GM21528 (cell line): ENCODE results near the gene DDX39A.
A peak's percentile ranks its signal among the peaks of the same experiment; 100 is the strongest.
"Not testable (repeated sequence)": the region's sequence is repeated elsewhere in the genome, so short reads cannot be mapped to it uniquely, and the experiment has no call there.

Source experiments
- ATAC-seq: cut with Tn5 transposase; IDR thresholded peaks from one replicate; pipeline ENCODE4 v1.9.1; 2021; ENCODE audit warnings: mild to moderate bottlenecking, moderate library complexity; ENCODE audit not compliant: unreplicated experiment, low FRiP score

DDX39A gene

DNA sequence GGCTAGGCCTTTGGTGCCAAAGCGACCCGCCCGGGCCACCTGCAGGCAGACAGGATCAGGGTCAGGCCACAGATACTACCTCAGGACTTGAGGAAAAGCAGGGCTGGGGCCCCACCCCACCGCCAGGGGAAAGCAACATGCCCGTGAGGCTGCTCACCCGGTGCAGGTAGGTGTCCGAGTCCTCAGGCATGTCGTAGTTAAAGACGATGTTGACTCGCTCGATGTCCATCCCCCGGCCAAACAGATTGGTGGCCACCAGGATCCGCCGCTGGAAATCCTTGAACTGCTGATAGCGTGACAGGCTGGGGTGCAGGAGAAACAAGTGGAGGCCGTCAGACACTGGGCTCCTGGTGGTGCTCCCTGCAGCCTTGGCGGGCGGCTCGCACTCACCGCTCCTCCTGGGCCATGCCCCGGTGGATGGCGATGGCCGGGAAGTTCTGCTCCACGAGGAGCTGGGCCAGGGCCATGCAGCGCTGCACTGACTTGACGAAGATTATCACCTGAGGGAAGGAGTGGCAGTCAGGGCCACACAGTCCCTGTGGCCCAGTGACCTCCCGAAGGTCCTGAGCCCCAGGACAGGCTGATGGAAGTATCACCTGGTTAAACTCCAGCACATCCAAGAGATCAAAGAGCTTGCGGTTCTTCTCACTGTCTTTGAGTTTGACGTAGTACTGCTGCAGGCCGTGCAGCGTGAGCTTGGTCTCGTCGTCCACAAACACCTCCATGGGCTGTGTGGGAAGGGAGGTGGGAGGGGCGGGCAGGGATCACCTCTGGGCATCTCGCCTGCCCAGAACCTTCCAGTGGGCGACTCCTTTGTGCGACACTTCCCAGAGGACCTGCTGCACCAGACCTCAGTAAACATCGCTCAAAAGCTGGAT lies 9.8 kb downstream of the DDX39A start:
- ATAC-seq: no peak

GRCh38 chr19:14408491-14409145 lies 10.5 kb downstream of the DDX39A start:
- no peak for ATAC-seq

DNA sequence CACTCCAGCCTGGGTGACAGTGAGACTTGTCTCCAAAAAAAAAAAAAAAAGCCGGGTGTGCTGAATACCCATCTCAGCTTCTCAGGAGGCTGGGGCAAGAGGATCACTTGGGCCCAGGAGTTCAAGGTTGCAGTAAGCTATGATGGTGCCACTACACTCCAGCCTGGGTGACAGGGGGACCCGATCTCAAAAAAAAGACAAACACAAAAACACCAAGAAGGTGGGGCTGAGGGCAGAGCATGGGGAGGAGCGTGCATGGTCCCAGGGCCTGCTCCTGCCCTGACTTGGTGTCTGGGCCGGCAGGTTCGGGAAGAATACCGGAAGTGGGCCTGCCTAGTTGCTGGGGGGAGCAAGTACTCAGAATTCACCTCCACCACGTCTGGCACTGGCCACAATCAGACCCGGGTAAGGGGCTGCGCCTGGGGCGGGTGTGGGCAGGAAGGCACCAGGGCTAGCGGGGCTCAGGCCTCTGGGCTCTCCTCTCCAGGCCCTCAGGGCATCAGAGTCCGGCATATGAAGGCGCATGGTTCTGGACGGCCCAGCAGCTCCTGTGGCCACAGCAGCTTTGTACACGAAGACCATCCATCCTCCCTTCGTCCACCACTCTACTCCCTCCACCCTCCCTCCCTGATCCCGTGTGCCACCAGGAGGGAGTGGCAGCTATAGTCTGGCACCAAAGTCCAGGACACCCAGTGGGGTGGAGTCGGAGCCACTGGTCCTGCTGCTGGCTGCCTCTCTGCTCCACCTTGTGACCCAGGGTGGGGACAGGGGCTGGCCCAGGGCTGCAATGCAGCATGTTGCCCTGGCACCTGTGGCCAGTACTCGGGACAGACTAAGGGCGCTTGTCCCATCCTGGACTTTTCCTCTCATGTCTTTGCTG lies 11.3 kb downstream of the DDX39A start:
- ATAC-seq: no peak

GRCh38 chr19:14406645-14407401 lies 12.3 kb downstream of the DDX39A start:
- ATAC-seq: no peak

DNA sequence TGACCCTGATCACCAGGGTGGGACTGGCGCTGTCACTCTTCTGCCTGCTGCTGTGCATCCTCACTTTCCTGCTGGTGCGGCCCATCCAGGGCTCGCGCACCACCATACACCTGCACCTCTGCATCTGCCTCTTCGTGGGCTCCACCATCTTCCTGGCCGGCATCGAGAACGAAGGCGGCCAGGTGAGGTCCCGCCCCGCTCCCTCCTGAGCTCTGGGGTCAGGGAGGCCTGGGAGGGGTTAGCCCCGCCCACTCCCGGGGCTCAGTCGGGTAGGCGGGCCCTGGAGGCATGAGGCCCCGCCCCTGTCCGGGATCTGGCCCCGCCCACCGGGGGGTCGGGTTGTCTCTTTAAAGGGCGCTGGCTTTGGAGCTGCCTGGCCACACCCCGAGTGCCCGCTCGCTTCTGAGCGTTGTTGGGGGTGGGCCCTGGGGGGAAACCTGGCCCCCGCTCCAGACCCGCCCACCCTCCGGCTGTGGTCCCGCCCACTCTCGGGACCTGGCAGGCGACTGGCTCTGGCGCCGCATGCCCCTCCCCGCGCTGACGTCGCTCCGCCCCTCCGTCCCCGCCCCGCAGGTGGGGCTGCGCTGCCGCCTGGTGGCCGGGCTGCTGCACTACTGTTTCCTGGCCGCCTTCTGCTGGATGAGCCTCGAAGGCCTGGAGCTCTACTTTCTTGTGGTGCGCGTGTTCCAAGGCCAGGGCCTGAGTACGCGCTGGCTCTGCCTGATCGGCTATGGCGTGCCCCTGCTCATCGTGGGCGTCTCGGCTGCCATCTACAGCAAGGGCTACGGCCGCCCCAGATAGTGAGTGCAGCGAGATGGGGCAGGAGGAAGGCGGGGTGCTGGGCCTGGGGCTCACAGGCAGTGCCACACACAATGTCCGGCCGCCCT lies 13.1 kb downstream of the DDX39A start:
- peak; percentile 52 for ATAC-seq

GRCh38 chr19:14405380-14405757 lies 13.8 kb downstream of the DDX39A start:
- no peak for ATAC-seq

DNA sequence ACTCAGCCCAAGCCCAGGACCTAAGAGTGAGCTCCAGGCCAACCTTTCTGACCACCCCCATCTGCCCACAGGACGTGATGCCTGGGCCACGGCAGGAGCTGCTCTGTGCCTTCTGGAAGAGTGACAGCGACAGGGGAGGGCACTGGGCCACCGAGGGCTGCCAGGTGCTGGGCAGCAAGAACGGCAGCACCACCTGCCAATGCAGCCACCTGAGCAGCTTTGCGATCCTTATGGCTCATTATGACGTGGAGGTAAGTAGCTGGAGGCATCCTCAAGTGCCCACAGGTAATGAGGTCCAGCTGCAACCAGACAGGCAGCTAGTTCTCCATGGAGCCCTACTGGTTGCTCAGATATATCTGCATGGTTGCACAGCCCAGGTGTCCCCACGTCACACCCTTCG lies 14.8 kb downstream of the DDX39A start:
- no peak for ATAC-seq

DNA sequence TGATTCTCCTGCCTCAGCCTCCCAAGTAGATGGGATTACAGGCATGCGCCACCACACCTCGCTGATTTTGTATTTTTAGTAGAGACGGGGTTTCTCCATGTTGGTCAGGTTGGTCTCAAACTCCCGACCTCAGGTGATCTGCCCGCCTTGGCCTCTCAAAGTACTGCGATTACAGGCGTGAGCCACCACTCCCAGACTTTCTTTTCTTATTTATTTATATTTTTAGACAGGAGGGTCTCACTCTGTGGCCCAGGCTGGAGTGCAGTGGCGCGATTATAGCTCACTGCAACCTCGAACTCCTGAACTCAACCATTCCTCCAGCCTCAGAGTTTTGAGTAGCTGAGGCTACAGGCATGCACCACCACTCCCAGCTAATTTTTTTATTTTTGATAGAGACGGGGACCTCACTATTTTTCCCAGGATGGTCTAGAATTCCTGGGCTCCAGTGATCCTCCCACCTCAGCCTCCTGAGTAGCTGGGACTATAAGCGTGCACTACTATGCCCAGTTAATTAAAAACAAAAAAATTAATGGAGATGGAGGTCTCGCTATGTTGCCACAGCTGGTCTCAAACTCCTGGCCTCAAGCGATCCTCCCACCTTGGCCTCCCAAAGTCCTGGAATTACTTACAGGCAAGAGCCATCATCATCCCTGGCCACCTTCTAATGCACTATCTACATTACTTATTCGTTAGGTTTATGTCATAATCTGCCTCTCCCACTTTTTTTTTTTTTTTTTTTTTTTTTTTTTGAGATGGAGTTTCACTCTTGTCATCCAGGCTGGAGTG lies 15.8 kb downstream of the DDX39A start:
- ATAC-seq: not testable (repeated sequence)

DNA sequence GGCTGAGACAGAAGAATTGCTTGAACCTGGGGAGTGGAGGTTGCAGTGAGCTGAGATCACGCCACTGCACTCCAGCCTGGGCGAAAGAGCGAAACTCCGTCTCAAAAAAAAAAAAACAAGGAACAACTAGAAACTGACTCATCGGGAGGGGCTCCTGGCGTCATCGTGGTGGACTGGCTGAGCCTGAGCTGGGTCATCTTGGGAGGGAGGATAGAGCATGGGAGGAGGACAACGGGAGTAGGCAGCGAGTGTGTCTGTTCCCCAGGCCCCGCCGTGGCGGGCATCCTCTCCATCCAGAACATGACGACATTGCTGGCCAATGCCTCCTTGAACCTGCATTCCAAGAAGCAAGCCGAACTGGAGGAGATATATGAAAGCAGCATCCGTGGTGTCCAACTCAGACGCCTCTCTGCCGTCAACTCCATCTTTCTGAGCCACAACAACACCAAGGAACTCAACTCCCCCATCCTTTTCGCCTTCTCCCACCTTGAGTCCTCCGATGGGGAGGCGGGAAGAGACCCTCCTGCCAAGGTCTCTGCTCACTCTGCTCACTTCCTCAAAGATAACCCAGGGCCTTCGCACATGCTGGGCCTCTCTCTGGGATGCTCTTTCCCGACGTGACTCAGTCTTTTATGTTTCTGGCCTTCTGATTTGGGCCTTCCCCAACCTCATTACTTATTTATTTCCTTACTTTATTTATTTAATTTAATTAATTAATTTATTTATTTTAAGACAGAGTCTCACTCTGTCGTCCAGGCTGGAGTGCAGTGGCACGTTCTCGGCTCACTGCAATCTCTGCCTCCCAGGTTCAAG lies 16.6 kb downstream of the DDX39A start:
- no peak for ATAC-seq

- ATAC-seq: no peak
Observed at GRCh38 chr19:14401468-14402195, 17.5 kb downstream of the DDX39A start.

DNA sequence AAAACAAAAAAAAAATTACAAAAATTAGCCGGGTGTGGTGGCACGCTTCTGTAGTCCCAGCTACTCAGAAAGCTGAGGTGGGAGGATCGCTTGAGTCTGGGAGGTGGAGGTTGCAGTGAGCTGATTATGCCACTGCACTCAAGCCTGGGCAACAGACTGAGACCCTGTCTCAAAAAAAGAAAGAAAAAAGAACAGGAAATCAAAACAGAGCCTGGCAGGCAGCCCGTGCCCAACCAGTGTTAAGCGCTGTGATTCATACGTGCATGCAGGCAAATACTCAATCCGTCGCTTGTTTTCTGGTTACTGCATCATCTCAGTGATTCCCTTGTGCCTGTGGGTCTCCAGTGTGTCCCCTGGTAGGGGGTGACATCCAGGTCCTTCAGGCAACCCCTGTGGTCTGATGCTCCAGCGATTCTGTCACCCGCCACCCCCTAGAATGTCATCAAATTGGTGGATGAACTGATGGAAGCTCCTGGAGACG lies 18.1 kb downstream of the DDX39A start:
- ATAC-seq: no peak

- not testable (repeated sequence) for ATAC-seq
Observed at GRCh38 chr19:14397168-14397567, 22.0 kb downstream of the DDX39A start.

GRCh38 chr19:14396730-14397129 lies 22.4 kb downstream of the DDX39A start:
- not testable (repeated sequence) for ATAC-seq

DNA sequence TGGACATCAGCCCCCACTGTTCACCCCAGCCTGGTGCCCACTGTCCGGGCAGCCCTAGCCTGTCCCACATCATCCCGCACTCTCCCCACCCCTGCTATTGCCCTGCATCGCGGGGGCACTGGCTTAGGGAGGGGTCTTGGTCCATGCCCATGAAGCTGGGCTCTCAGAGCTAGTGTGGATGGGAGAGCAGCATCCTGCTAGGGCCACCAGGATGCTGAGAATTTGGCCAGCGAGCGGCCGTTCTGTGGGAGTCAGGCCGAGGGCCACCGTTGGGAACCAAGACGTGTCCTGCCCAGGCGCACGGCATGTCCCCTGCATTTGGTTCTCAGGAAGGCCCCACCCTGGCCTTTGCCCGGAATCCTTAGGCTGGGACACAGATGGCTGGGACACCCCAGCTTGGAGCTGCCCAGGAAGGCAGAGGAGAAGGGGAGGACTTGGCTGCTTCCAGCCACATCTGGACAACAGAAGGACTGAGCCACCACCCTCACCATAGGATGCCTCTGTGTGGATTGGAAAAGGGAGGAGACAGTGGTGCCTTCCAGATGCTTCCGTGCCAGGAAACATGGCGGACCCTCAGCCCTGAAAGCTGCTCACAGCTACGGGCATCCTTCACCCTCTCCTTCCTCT lies 23.3 kb downstream of the DDX39A start:
- ATAC-seq: no peak

DNA sequence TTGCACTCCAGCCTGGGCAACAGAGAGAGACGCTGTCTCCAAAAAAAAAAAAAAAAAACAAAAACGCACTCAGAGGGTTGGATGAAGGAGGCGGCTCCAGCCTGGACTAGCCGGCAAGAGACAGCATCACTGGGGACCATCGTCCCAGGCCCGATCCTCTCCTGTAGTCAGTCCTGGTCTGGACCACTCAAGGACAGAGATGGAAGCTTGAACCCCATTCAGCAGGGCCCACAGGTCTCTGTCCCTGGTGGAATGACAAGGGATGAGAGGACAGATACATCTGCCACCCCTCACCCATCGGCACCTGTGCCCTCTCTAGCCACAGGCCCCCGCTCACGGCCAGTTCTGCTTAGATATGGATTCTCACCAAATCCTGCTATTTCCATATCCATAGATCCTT lies 23.9 kb downstream of the DDX39A start:
- no peak for ATAC-seq

GRCh38 chr19:14394167-14394566 lies 25.0 kb downstream of the DDX39A start:
- ATAC-seq: no peak
